ENCODE results near the gene LPIN2.

DNA sequence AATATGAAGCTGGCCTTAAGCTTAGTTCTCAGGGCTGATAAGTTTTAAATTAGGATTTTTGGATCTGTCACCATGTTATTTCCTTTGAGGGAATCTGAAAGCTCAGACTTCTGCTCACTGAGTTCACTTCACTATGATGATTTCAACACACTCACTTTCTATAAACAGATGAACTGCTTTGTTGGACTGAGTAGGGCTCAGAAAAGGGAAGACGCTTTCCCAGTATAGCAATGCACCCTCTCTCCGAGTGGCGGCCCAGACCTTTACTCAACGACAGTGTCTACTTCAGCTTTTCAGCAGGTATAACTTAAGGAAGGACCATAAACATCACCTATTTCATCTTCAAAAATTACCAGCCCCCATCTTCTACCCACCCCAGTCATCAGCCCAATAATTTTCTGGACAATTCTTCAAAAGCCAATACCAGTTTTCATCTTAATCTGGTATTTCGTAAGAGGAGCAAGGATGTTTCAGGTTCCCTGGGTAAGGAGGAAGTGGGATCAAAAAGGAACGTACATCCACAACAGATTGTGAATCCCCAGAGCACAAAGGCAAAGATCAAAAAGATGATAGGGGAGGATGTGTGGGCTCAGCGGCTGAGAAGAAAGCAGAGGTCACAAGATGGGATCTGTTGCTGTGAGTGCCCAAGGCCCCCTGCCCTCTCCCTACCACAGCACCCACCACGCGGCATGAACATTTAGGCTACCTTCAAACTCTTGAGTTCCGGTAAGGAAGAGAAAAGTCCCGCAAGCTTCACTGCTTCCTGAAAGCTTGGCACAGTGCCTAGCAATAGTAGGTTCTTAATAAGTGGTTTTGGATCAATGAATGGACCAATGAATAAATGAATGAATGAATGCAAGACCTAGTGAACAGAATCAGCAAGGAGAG is 41.9 kb downstream of the LPIN2 start:
- TF ChIP-seq CTCF (IDR thresholded peaks at IDR 0.05; ENCODE audit: insufficient read depth, low read depth, low read length) (no peak), EZH2 (IDR thresholded peaks at IDR 0.05; ENCODE audit: insufficient read depth, low read length) (no peak)
